Activated CD4-positive, alpha-beta T cell treated with anti-CD3 and anti-CD28 coated beads, Interleukin-2, amount 50 U/mL, for 24 hours (primary cell): Measurements from ENCODE around the gene BAG2.

Experiments used
- DNase-seq, 2 donors: peaks; one replicate each; pipeline ENCODE4 v3.0.0-alpha.2; 2020; ENCODE audit warnings: low read depth in 1 of 2, low spot score in 1 of 2

BAG2 gene

GRCh38 chr6:57173886-57174510 lies 1.9 kb downstream of the BAG2 start:
- DNase-seq = no peak

- no peak for DNase-seq
Observed at GRCh38 chr6:57174511-57174907, 2.4 kb downstream of the BAG2 start.

- DNase-seq = no peak
Observed at GRCh38 chr6:57177545-57178265, 5.6 kb downstream of the BAG2 start.

- DNase-seq = no peak
Observed at GRCh38 chr6:57180596-57180995, 8.5 kb downstream of the BAG2 start.

- DNase-seq = no peak
Observed at GRCh38 chr6:57182017-57182432, 9.9 kb downstream of the BAG2 start.

GRCh38 chr6:57183336-57183735 lies 11.2 kb downstream of the BAG2 start:
- no peak for DNase-seq

- DNase-seq = no peak
Observed at GRCh38 chr6:57190140-57190539, 18.0 kb downstream of the BAG2 start.

GRCh38 chr6:57193177-57193576 lies 21.1 kb downstream of the BAG2 start:
- no peak for DNase-seq

GRCh38 chr6:57195457-57195856 lies 23.3 kb downstream of the BAG2 start:
- no peak for DNase-seq

GRCh38 chr6:57198926-57199636 lies 27.0 kb downstream of the BAG2 start:
- no peak for DNase-seq

GRCh38 chr6:57201718-57202117 lies 29.6 kb downstream of the BAG2 start:
- no peak for DNase-seq

- DNase-seq = no peak
Observed at GRCh38 chr6:57205550-57206328, 33.6 kb downstream of the BAG2 start.

GRCh38 chr6:57207141-57207540 lies 35.0 kb downstream of the BAG2 start:
- no peak for DNase-seq

GRCh38 chr6:57207872-57208271 lies 35.7 kb downstream of the BAG2 start:
- no peak for DNase-seq

- no peak for DNase-seq
Observed at GRCh38 chr6:57209030-57209429, 36.9 kb downstream of the BAG2 start.

- DNase-seq = no peak
Observed at GRCh38 chr6:57210060-57210459, 37.9 kb downstream of the BAG2 start.

GRCh38 chr6:57215260-57215659 lies 43.1 kb downstream of the BAG2 start:
- DNase-seq = no peak

- no peak for DNase-seq
Observed at GRCh38 chr6:57216235-57217101, 44.3 kb downstream of the BAG2 start.

- DNase-seq = no peak
Observed at GRCh38 chr6:57217270-57217669, 45.1 kb downstream of the BAG2 start.

- no peak for DNase-seq
Observed at GRCh38 chr6:57220083-57220703, 48.1 kb downstream of the BAG2 start.
